HUES64 (cell line): Measurements from ENCODE around the gene TXNRD3.
"Not testable (repeated sequence)": the region's sequence is repeated elsewhere in the genome, so short reads cannot be mapped to it uniquely, and the experiment has no call there.

Source experiments
- H3K27ac ChIP-seq: 2 replicates; pipeline ENCODE4 v1.7.0; 2013; ENCODE audit warnings: low read depth, low read length, inconsistent platforms
- H3K27me3 ChIP-seq: 2 replicates; pipeline ENCODE4 v1.6.1; 2013; ENCODE audit warnings: mild to moderate bottlenecking, low read length; ENCODE audit not compliant: insufficient read depth
- H3K36me3 ChIP-seq: 2 replicates; pipeline ENCODE4 v1.6.1; 2013; ENCODE audit warnings: mild to moderate bottlenecking, low read length; ENCODE audit not compliant: insufficient read depth
- H3K4me1 ChIP-seq: 2 replicates; pipeline ENCODE4 v1.6.1; 2013; ENCODE audit warnings: mild to moderate bottlenecking, low read length, moderate library complexity; ENCODE audit not compliant: insufficient read depth
- H3K4me3 ChIP-seq: 2 replicates; pipeline ENCODE4 v1.5.1; 2013; ENCODE audit warnings: mild to moderate bottlenecking, low read length, moderate library complexity
- H3K9ac ChIP-seq: 2 replicates; pipeline ENCODE4 v1.6.1; 2013; ENCODE audit warnings: mild to moderate bottlenecking, low read depth, low read length
- H3K9me3 ChIP-seq: 2 replicates; pipeline ENCODE4 v1.6.1; 2013; ENCODE audit warnings: low read depth, low read length; ENCODE audit not compliant: insufficient read depth
- WGBS: fragments of 150-250, 120-280 bp; methylation state at CpG from one replicate; pipeline ENCODE4 v1.1.7; 2013; ENCODE audit warnings: missing lambda C conversion rate; 5-methylcytosine and 5-hydroxymethylcytosine counted together

TXNRD3 gene

DNA sequence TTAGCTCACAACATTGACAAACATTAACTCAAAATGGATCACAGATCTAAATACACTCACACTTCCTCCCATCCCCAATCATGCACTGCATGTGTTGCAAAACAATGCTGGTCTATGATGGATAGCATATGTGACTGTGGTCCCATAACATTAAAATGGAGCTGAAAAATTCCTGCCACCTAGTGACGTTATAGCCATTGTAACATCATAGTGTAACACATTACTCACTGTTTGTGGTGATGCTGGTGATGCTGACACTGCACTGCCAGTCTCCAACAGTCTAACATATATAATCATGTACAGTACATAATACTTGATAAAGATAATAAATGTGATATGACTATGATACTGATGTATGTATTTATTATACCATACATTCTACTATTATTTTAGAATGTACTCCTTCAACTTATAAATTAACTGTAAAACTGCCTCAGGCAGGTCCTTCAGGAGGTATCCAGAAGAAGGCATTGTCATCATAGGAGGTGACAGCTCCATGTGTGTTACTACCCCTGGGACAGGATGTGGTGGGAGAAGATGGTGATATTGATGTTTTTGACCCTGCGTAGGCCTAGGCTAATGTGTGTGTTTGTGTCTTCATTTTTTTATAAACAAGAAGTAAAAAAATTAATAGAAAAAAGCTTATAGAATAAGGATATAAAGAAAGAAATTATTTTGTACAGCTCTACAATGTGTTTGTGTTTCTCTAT, 41.3 kb downstream of the TXNRD3 start:
- Histone ChIP-seq H3K27me3 (no peaks in the 10 kb centered on the region), H3K4me3 (no peak overlapping the region), H3K36me3 (no peaks in the 10 kb centered on the region), H3K9ac (no peak overlapping the region), H3K9me3 (no peaks in the 10 kb centered on the region), H3K4me1 (no peaks in the 10 kb centered on the region), H3K27ac (no peak overlapping the region)
- WGBS, result 88% methylated on average over 2 of the region's 2 CpGs

DNA sequence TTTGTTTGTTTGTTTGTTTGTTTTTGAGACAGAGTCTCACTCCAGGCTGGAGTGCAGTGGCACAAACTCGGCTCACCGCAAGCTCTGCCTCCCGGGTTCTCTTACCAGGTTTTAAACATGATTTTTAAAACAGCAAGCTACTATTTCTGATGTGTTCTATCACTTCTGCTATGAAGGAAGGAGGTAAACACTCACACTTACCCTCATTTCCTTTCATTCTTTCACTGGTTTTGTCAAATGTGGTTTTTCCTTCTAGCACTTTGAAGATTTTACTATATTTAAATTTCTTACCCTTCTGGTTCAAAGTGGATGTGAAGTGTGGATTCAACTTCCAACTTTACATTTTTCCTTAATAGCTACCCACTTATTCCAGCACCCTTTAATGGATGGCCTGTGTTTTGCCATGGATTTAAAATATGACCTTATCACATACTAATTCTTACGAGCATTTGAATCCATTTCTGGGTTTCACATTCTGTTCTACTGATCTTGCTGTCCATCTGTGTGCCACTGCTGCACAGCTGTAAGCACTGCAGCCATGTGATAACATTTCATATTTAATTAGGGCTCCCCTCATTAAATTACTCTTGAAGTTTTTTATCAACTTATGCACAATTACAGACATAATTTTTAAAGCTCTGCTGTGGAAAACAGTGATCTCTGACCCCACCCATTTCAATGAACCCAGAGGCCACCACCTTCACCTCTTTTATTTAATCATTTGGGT, 42.3 kb downstream of the TXNRD3 start:
- Histone ChIP-seq H3K9ac (no peak overlapping the region), H3K4me1 (no peaks in the 10 kb centered on the region), H3K27ac (no peak overlapping the region), H3K4me3 (no peak overlapping the region), H3K9me3 (no peaks in the 10 kb centered on the region), H3K36me3 (no peaks in the 10 kb centered on the region), H3K27me3 (no peaks in the 10 kb centered on the region)
- 94% methylated on average over 3 of the region's 4 CpGs for WGBS

DNA sequence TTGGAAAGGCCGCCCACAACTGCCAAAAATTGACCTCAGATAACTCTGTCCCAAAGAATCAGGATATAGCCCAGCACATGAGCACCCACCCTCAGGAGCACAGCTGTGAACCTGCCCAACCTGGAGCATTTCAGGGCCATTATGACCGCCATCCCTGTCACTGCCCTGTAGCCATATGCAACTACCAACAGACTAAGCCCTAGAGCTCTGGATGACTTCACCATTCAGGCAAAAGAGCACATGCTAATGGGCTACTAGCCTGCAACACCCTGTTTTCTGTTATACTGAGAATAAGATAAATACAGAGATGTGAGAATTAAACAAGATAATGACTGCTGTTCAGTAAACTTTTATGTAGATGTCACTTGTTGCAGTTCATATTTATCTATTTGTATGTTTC, 45.0 kb downstream of the TXNRD3 start:
- H3K9ac ChIP-seq, result no peak overlapping the region
- WGBS, result 94% methylated on average over 2 of the region's 2 CpGs
- no peaks in the 10 kb centered on the region for H3K4me1 ChIP-seq
- no peak overlapping the region for H3K27ac ChIP-seq
- H3K9me3 ChIP-seq, result no peaks in the 10 kb centered on the region
- H3K27me3 ChIP-seq, result no peaks in the 10 kb centered on the region
- no peaks in the 10 kb centered on the region for H3K36me3 ChIP-seq
- no peak overlapping the region for H3K4me3 ChIP-seq

DNA sequence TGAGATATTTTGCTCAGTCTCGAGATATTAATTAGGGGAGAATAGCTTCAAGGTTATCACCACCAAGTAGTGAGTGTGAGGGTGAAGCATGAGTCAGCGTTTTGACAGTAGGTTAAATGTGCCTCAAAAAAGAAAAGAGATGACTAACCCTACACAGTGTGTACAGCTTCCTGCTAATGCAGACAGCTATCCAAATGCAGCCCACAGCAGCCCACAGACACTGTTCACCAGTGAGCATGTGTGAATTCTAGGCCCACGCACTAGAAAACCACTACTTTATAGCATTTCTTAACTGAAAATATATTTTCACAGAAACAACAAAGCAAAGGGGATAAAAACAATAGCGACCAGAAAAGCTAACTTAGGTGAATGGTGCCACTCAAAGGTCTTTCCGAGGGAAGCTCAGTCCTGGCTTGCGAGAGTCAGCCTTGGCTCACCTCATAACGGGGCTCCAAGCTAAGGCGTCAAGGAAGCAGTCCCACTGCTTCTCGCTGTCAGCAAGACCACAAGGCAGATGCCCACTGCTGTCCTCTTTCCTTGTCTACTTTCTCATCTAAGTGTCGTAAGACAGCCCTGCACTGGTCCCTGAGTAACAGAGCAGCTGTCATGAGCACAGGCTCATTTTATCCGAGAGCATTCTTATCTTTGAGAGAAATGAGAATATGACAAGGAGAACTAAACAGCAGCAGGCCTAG, 47.6 kb downstream of the TXNRD3 start:
- no peak overlapping the region for H3K27ac ChIP-seq
- H3K4me1 ChIP-seq, result no peaks in the 10 kb centered on the region
- no peak overlapping the region for H3K4me3 ChIP-seq
- H3K9ac ChIP-seq, result no peak overlapping the region
- no peaks in the 10 kb centered on the region for H3K9me3 ChIP-seq
- H3K27me3 ChIP-seq, result no peaks in the 10 kb centered on the region
- WGBS, result 94% methylated on average over 11 of the region's 11 CpGs
- no peaks in the 10 kb centered on the region for H3K36me3 ChIP-seq

DNA sequence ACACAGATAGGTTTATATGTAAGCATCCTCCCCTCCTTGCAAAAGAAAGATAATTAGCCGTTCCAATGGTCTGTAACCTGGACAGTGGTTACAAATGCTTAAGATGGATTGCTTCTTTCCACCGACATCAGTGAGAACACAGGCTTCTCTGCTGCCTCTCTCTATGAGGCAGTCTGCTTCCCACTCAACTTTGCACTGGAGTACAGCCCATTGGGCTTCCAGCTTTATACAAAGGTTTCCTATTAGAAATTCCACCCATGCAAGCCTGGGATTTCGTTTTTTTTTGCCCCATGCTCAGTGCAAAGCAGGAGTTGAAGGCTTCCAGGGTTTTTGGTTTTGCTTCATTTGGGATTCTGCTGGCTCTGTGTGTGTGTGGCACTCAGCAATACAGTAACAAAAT, 48.9 kb downstream of the TXNRD3 start:
- no peak overlapping the region for H3K4me3 ChIP-seq
- no peak overlapping the region for H3K9ac ChIP-seq
- H3K36me3 ChIP-seq, result no peaks in the 10 kb centered on the region
- no peaks in the 10 kb centered on the region for H3K4me1 ChIP-seq
- H3K27ac ChIP-seq, result no peak overlapping the region
- no peaks in the 10 kb centered on the region for H3K9me3 ChIP-seq
- WGBS, result 89% methylated on average over 3 of the region's 3 CpGs
- H3K27me3 ChIP-seq, result no peaks in the 10 kb centered on the region

DNA sequence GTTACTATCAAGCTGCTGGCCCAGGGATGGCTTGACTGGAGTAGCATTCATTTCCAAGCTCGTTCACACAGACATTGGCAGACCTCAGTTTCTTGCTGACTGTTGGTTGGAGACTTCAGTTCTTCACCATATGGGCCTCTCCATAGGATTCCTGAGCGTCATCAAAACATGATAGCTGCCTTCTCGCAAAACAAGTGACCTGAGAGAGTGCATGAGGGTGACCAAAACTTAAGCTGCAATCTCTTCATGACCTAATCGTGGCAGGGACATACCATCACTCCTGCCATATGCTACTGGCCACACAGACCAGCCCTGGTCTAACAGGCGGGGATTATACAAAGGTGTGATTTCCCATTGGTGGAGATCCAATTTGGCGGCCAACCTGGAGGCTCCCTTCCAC, 50.2 kb downstream of the TXNRD3 start:
- Histone ChIP-seq H3K36me3 (no peaks in the 10 kb centered on the region), H3K4me1 (no peaks in the 10 kb centered on the region), H3K27me3 (no peaks in the 10 kb centered on the region), H3K27ac (no peak overlapping the region), H3K9ac (no peak overlapping the region), H3K4me3 (no peak overlapping the region), H3K9me3 (no peaks in the 10 kb centered on the region)
- 89% methylated on average over 6 of the region's 6 CpGs for WGBS

DNA sequence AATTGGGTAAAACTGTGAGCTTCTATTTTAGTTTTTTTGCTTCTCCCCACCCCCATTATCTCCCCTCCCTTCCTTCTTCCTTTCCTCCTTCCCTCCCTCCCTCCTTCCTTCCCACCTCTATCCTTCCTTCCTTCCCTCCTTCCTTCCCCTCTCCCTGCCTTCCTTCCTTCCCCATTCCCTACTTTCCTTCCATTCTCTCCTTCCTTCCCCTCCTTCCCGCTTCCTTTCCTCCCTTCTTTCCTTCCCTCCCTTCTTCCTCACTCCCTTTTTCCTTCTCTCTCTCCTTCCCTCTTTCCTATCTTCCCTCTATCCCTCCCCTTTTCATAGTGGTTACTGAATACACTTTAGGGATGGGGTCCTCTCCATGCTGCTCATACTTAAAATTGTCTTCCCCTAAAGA, 55.8 kb downstream of the TXNRD3 start:
- Histone ChIP-seq H3K4me1 (no peaks in the 10 kb centered on the region), H3K27me3 (no peaks in the 10 kb centered on the region), H3K9ac (no peak overlapping the region), H3K27ac (no peak overlapping the region), H3K36me3 (no peaks in the 10 kb centered on the region), H3K4me3 (no peak overlapping the region), H3K9me3 (no peaks in the 10 kb centered on the region)
- WGBS, result 88% methylated on average over 1 of the region's 1 CpG

DNA sequence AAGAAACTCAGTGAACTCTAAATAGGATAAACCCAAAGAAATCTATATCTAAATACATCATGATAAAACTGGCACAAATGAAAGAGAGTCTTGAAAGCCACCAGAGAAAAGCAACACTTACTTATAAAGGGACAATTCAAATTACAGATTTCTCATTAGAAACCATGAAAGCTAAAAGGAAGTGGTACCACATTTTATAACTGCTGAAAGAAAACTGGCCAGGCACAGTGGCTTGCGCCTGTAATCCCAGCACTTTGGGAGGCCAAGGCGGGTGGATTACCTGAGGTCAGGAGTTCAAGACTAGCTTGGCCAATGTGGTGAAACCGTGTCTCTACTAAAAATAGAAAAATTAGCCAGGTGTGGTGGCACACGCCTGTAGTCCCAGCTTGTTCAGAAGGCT, 59.4 kb downstream of the TXNRD3 start:
- H3K36me3 ChIP-seq, H3K27me3 ChIP-seq, H3K9ac ChIP-seq, H3K9me3 ChIP-seq, H3K4me1 ChIP-seq, H3K4me3 ChIP-seq, H3K27ac ChIP-seq: not testable (repeated sequence)
- 89% methylated on average over 4 of the region's 4 CpGs for WGBS

DNA sequence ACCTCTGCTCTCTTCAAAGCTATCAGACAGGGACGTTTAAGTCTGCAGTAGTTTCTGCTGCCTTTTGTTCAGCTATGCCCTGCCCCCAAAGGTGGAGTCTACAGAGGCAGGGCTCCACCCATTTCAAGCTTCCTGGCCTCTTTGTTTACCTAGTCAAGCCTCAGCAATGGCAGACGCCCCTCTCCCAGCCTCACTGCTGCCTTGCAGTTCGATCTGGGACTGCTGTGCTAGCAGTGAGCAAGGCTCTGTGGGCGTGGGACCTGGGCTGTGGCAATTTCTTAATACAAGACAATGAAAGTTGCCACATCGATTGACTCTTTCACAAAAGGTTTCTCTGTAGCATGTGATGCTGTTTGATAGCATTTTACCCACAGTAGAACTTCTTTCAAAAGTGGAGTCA, 63.4 kb downstream of the TXNRD3 start:
- not testable (repeated sequence) for H3K9me3 ChIP-seq, H3K36me3 ChIP-seq, H3K4me3 ChIP-seq, H3K27me3 ChIP-seq, H3K9ac ChIP-seq, H3K4me1 ChIP-seq, H3K27ac ChIP-seq
- 72% methylated on average over 5 of the region's 5 CpGs for WGBS

DNA sequence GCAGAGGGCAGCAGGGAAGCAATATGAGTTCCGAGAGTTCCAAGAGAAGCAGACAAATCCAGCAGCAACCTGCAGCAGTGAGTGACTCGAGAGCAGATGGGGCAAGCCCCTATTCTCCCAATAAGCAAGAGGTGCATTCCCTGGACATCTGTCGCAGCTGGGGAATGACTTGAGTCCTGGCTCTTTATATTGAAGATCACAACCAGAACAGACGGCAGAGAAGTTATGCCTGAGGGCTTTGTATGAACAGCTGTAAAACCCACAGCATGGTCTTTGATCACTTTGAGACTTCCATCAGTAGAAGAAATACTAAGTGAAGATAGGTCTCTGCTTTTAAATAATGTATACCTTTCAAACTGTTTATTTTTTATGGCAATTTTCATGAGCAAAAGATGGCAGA, 72.6 kb downstream of the TXNRD3 start:
- no peaks in the 10 kb centered on the region for H3K4me1 ChIP-seq
- no peak overlapping the region for H3K9ac ChIP-seq
- 90% methylated on average over 4 of the region's 4 CpGs for WGBS
- H3K27me3 ChIP-seq, result no peaks in the 10 kb centered on the region
- H3K36me3 ChIP-seq, result no peaks in the 10 kb centered on the region
- H3K27ac ChIP-seq, result no peak overlapping the region
- no peaks in the 10 kb centered on the region for H3K9me3 ChIP-seq
- no peak overlapping the region for H3K4me3 ChIP-seq

DNA sequence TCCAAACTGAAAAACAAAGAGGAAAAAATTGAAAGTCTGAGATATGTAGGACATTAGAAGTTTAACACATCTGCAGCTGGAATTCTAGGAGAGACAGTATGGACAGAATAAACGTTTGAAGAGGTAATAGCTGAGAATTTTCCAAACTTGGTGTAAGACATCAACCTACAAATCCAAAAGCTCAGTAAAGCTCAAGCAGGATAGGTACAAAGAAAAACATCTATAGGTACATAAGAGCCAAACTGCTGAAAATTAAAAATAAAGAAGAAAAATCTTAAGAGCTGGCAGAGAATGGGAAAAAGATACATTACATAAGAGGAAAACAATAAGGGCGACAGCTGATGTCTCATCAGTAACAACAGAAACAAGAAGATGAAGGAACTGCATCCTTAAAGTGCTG, 73.4 kb downstream of the TXNRD3 start:
- Histone ChIP-seq H3K27ac (no peak overlapping the region), H3K9ac (no peak overlapping the region), H3K36me3 (no peaks in the 10 kb centered on the region), H3K4me3 (no peak overlapping the region), H3K9me3 (no peaks in the 10 kb centered on the region), H3K27me3 (no peaks in the 10 kb centered on the region), H3K4me1 (no peaks in the 10 kb centered on the region)
- 83% methylated on average over 1 of the region's 2 CpGs for whole genome bisulfite sequencing
